ENCODE data around the gene MYBPH. TPM values are rescaled to one million over a fixed set of nuclear protein-coding genes. Genes with fewer than 3 reads are reported as not detected.

MYBPH gene
- total and polyA plus RNA-seq, 2 of the 13 experiments (the other 11 are each of a cell fraction or from before 2014, with no cell fraction given), result not detected

GRCh38 chr1:203210350-203210749 is 34.7 kb upstream of the MYBPH start:
- POLR2A ChIA-PET, result no interaction called here
- no peak overlapping the region for H3K27ac ChIP-seq (ENCODE audit: extremely low read length, insufficient read depth, low read length)
- in situ Hi-C loops (cut with HindIII; ENCODE audit: extremely low pct_ligation_motif_present, low pct_unique_long_range_greater_than_20kb), result no loop called here
- no peak overlapping the region for H3K4me3 ChIP-seq (replicated peaks in 1 of 3; ENCODE audit: insufficient read depth in 1 of 3, low read depth in 2 of 3, low read length in 3 of 3)
- no peak overlapping the region for H3K4me2 ChIP-seq (ENCODE audit: low read depth, low read length)
- peaks cover 0 to 11% of the 10 kb centered on the region in 2 experiments; a peak in 1 of 5 replicates for H3K27me3 ChIP-seq (ENCODE audit: control insufficient read depth in 1 of 2, insufficient read depth in 2 of 2, low read length in 2 of 2)
- no peaks in the 10 kb centered on the region; the same call in 1 of the 2 replicates for H4K20me1 ChIP-seq (ENCODE audit: insufficient read depth, low read length)
- no peak for ATAC-seq
- no peak for DNase-seq (ENCODE audit: low spot score)
- no TSS peak for BruUV-seq (replicated peaks)
- FAIRE-seq, result no peak
- H3K4me1 ChIP-seq (ENCODE audit: insufficient read depth, low read length), result peaks cover 16% of the 10 kb centered on the region
- H3K36me3 ChIP-seq (replicated peaks in 1 of 2; ENCODE audit: control insufficient read depth in 1 of 2, insufficient read depth in 2 of 2, low read length in 2 of 2), result no peaks in the 10 kb centered on the region
- H3K9ac ChIP-seq (ENCODE audit: insufficient read depth, low read depth, low read length), result no peak overlapping the region
- TF ChIP-seq ZGPAT (CRISPR knock-in tag; IDR thresholded peaks at IDR 0.05), result no peak
- TF ChIP-seq DMTF1 (CRISPR knock-in tag; IDR thresholded peaks at IDR 0.05), result no peak
- no peak for TF ChIP-seq ZNF17 (CRISPR knock-in tag; IDR thresholded peaks at IDR 0.05)
- no peak for TF ChIP-seq HNRNPK (IDR thresholded peaks at IDR 0.05; ENCODE audit: low read depth, low read length, poor library complexity, severe bottlenecking)
- TF ChIP-seq TFDP1 (CRISPR knock-in tag; IDR thresholded peaks at IDR 0.05; ENCODE audit: borderline replicate concordance), result no peak
- TF ChIP-seq PHF21A (CRISPR knock-in tag; IDR thresholded peaks at IDR 0.05), result no peak
- TF ChIP-seq HOXA7 (CRISPR knock-in tag; IDR thresholded peaks at IDR 0.05), result no peak
- TF ChIP-seq HCFC1 (IDR thresholded peaks at IDR 0.05; ENCODE audit: low read depth, low read length), result no peak
- no peak for TF ChIP-seq ZNF232 (CRISPR knock-in tag; IDR thresholded peaks at IDR 0.05; ENCODE audit: borderline replicate concordance)
- TF ChIP-seq ZNF609 (CRISPR knock-in tag; IDR thresholded peaks at IDR 0.05; ENCODE audit: borderline replicate concordance), result no peak
- no peak for TF ChIP-seq ZNF773 (CRISPR knock-in tag; IDR thresholded peaks at IDR 0.05; ENCODE audit: borderline replicate concordance)
- TF ChIP-seq RAD21 (CRISPR knock-in tag; IDR thresholded peaks at IDR 0.05), result no peak
- TF ChIP-seq ZNF543 (CRISPR knock-in tag; IDR thresholded peaks at IDR 0.05), result no peak
- TF ChIP-seq KDM2A (CRISPR knock-in tag; IDR thresholded peaks at IDR 0.05; ENCODE audit: borderline replicate concordance, low read depth), result no peak
- no peak for TF ChIP-seq ZNF292 (CRISPR knock-in tag; IDR thresholded peaks at IDR 0.05; ENCODE audit: borderline replicate concordance, low read depth)
- TF ChIP-seq ZNF10 (CRISPR knock-in tag; IDR thresholded peaks at IDR 0.05; ENCODE audit: borderline replicate concordance, low read depth), result no peak
- H3K79me2 ChIP-seq (ENCODE audit: insufficient read depth, low read length), result no peaks in the 10 kb centered on the region
- CTCF ChIA-PET (ENCODE audit: low intra/inter-chr PET ratio, low total read pairs), result no interaction called here
- H2AFZ ChIP-seq (ENCODE audit: low read length), result no peak overlapping the region
- intact Hi-C loops (cut with micrococcal nuclease; ENCODE audit: unreplicated experiment), result no loop called here
- H3K9me3 ChIP-seq (ENCODE audit: low read length), result no peaks in the 10 kb centered on the region

Data from HepG2 (cell line).